K562 (cell line): ENCODE results near the gene RRP7A. TPM values are rescaled to one million over a fixed set of nuclear protein-coding genes. Genes with fewer than 3 reads are reported as not detected.

Source experiments
- ZNF239 ChIP-seq: fragments of 250-450 bp; sonication (Bioruptor Pico); IDR thresholded peaks from 2 replicates; pipeline ENCODE4 v1.4.0; 2020; ENCODE audit warnings: mild to moderate bottlenecking
- ZNF609 ChIP-seq: sonication (generic); formaldehyde crosslinking; IDR thresholded peaks from 2 replicates; pipeline ENCODE4 v1.8.1; 2023; ENCODE audit warnings: missing genetic modification reagents, mild to moderate bottlenecking, borderline replicate concordance
- polyA plus RNA-seq, 8 experiments: library from polyadenylated mRNA; depleted of rRNA in 4 of 8; stranded (reverse) in 5 of 8; unstranded in 3 of 8; fragments of >200 nt; fragmentation: Nextera tagmentation in 2 of 8; fragmentation: Illumina TruSeq in 1 of 8; extraction: Ambion mirVana in 2 of 8; extraction: Trizol in 1 of 8; gene quantifications; 2 replicates each; pipeline versions ENCODE4 v1.2.1 to v1.2.3, GENCODE V29; 2011 to 2014; ENCODE audit warnings: inconsistent platforms in 1 of 8, missing spikeins in 1 of 8
- total RNA-seq, 7 experiments: library from RNA; depleted of rRNA in 6 of 7; stranded (reverse); fragments of >200 nt in 6 of 7; fragmentation: Illumina TruSeq in 2 of 7; extraction: Trizol in 2 of 7; gene quantifications; 2 replicates each; pipeline versions ENCODE4 v1.2.1 to v1.2.3, GENCODE V29; 2011 to 2021; ENCODE audit warnings: low replicate concordance in 1 of 7
- TF ChIP-seq, protein P1 (sequence below), 2 experiments: fragments of 450-650 bp; formaldehyde crosslinking in 1 of 2; IDR thresholded peaks; 2 replicates each; pipeline versions ENCODE4 v1.4.0 to v1.6.1; 2014 to 2020; ENCODE audit warnings: mild to moderate bottlenecking in 2 of 2, borderline replicate concordance in 1 of 2, low read depth in 1 of 2

The RRP7A gene
- total and polyA plus RNA-seq, 9 of the 15 experiments (the other 6 are each of a cell fraction or from before 2014, with no cell fraction given) = 3.4 to 74.1 (median 40.3) TPM

- TF ChIP-seq, protein P1, sequence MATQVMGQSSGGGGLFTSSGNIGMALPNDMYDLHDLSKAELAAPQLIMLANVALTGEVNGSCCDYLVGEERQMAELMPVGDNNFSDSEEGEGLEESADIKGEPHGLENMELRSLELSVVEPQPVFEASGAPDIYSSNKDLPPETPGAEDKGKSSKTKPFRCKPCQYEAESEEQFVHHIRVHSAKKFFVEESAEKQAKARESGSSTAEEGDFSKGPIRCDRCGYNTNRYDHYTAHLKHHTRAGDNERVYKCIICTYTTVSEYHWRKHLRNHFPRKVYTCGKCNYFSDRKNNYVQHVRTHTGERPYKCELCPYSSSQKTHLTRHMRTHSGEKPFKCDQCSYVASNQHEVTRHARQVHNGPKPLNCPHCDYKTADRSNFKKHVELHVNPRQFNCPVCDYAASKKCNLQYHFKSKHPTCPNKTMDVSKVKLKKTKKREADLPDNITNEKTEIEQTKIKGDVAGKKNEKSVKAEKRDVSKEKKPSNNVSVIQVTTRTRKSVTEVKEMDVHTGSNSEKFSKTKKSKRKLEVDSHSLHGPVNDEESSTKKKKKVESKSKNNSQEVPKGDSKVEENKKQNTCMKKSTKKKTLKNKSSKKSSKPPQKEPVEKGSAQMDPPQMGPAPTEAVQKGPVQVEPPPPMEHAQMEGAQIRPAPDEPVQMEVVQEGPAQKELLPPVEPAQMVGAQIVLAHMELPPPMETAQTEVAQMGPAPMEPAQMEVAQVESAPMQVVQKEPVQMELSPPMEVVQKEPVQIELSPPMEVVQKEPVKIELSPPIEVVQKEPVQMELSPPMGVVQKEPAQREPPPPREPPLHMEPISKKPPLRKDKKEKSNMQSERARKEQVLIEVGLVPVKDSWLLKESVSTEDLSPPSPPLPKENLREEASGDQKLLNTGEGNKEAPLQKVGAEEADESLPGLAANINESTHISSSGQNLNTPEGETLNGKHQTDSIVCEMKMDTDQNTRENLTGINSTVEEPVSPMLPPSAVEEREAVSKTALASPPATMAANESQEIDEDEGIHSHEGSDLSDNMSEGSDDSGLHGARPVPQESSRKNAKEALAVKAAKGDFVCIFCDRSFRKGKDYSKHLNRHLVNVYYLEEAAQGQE (IDR thresholded peaks at IDR 0.05; ENCODE audit: borderline replicate concordance) = no peak
- TF ChIP-seq, protein P1 (CRISPR knock-in tag; IDR thresholded peaks at IDR 0.05; ENCODE audit: low read depth) = no peak
- TF ChIP-seq ZNF239 (no peak), ZNF609 (CRISPR knock-in tag) (no peak)
Measured at GRCh38 chr22:42522546-42522945, 3.0 kb upstream of the RRP7A start (continued).
